ENCODE measurements around the gene DDIT4. TPM values are rescaled to one million over a fixed set of nuclear protein-coding genes. Genes with fewer than 3 reads are reported as not detected.
"Not testable (repeated sequence)": the region's sequence is repeated elsewhere in the genome, so short reads cannot be mapped to it uniquely, and the experiment has no call there.

DDIT4 gene
- total RNA-seq, 1 donor from 2014 or later, result 80.2 TPM

- no peak for DNase-seq (ENCODE audit: extremely low read depth, low read depth, low spot score)
Measured at GRCh38 chr10:72265990-72266865, 7.5 kb upstream of the DDIT4 start.

- no peak for DNase-seq (ENCODE audit: extremely low read depth, low read depth, low spot score)
Measured at GRCh38 chr10:72267381-72267780, 6.3 kb upstream of the DDIT4 start.

- no peak for DNase-seq (ENCODE audit: extremely low read depth, low read depth, low spot score)
Measured at GRCh38 chr10:72267819-72268399, 5.8 kb upstream of the DDIT4 start.

- DNase-seq (ENCODE audit: extremely low read depth, low read depth, low spot score), result not testable (repeated sequence)
Measured at GRCh38 chr10:72268475-72269200, 5.1 kb upstream of the DDIT4 start.

GRCh38 chr10:72270607-72271281 lies 3.0 kb upstream of the DDIT4 start:
- DNase-seq (ENCODE audit: extremely low read depth, low read depth, low spot score), result no peak

GRCh38 chr10:72272689-72273409 lies 875 bp upstream of the DDIT4 start:
- DNase-seq (ENCODE audit: extremely low read depth, low read depth, low spot score), result no peak

- DNase-seq (ENCODE audit: extremely low read depth, low read depth, low spot score), result no peak
Measured at GRCh38 chr10:72274213-72274729, 547 bp downstream of the DDIT4 start.

- no peak for DNase-seq (ENCODE audit: extremely low read depth, low read depth, low spot score)
Measured at GRCh38 chr10:72274730-72275350, 1.1 kb downstream of the DDIT4 start.

GRCh38 chr10:72275351-72276012 lies 1.8 kb downstream of the DDIT4 start:
- no peak for DNase-seq (ENCODE audit: extremely low read depth, low read depth, low spot score)

GRCh38 chr10:72276013-72276387 lies 2.3 kb downstream of the DDIT4 start:
- no peak for DNase-seq (ENCODE audit: extremely low read depth, low read depth, low spot score)

- no peak for DNase-seq (ENCODE audit: extremely low read depth, low read depth, low spot score)
Measured at GRCh38 chr10:72276421-72277339, 3.0 kb downstream of the DDIT4 start.

GRCh38 chr10:72277340-72277995 lies 3.7 kb downstream of the DDIT4 start:
- no peak for DNase-seq (ENCODE audit: extremely low read depth, low read depth, low spot score)

- no peak for DNase-seq (ENCODE audit: extremely low read depth, low read depth, low spot score)
Measured at GRCh38 chr10:72277996-72278667, 4.4 kb downstream of the DDIT4 start.

GRCh38 chr10:72278668-72279393 lies 5.1 kb downstream of the DDIT4 start:
- DNase-seq (ENCODE audit: extremely low read depth, low read depth, low spot score), result no peak

GRCh38 chr10:72279587-72279986 lies 5.9 kb downstream of the DDIT4 start:
- DNase-seq (ENCODE audit: extremely low read depth, low read depth, low spot score), result not testable (repeated sequence)

- DNase-seq (ENCODE audit: extremely low read depth, low read depth, low spot score), result no peak
Measured at GRCh38 chr10:72283131-72283530, 9.4 kb downstream of the DDIT4 start.

Measured in glomerular endothelial cell (primary cell).